Peyer's patch (tissue), 4 donors: Measurements from ENCODE around the gene BPHL.

ENCODE experiments used
- CTCF ChIP-seq, 6 experiments: fragments of 450-650 bp in 4 of 6; fragments of 200-600 bp in 2 of 6; sonication (generic) in 1 of 6; IDR thresholded peaks; one replicate each; pipeline ENCODE4 v1.5.1; 2017 to 2019; ENCODE audit warnings: antibody characterized with exemption in 6 of 6, mild to moderate bottlenecking in 3 of 6, moderate library complexity in 1 of 6
- POLR2A ChIP-seq, 2 donors: fragments of 450-650 bp; IDR thresholded peaks; one replicate each; pipeline ENCODE4 v1.5.1; 2017; ENCODE audit warnings: antibody characterized with exemption in 2 of 2, mild to moderate bottlenecking in 2 of 2, moderate library complexity in 2 of 2

DNA sequence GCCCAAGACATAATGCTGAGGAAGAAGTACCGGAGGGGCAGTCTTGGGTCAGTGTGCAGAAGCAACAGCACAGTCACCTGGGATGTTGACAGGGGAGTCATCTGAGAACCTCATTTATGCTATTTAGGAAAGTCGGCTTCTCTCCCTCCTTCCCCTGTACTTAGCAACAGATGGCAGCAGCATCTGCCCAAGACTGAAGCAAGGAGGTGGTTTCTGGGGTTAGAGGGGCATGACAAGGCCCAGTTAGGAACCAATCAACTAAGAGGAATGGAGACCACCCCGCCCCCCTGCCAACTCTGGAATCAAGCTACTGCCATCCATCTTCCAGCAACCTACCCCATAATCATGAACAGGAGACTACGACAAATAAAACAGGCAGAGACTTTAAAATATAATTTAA is 28.5 kb upstream of the BPHL start:
- TF ChIP-seq CTCF (IDR thresholded peaks at IDR 0.05) (no peak), POLR2A (IDR thresholded peaks at IDR 0.05) (no peak)
